Progenitor cell of endocrine pancreas (in vitro differentiated cells): ENCODE results near the gene IRGQ. TPM values are rescaled to one million over a fixed set of nuclear protein-coding genes. Genes with fewer than 3 reads are reported as not detected.

Source experiments
- DNase-seq: peaks from one replicate; pipeline ENCODE4 v3.0.0; 2021; ENCODE audit warnings: low spot score; ENCODE audit not compliant: unreplicated experiment
- H3K27ac Mint-ChIP-seq: 2 replicates; pipeline ENCODE4 v1.8.0; 2021; ENCODE audit warnings: mild to moderate bottlenecking, moderate library complexity, mixed read lengths
- H3K27me3 Mint-ChIP-seq: 2 replicates; pipeline ENCODE4 v1.8.0; 2021; ENCODE audit warnings: mixed read lengths
- H3K36me3 Mint-ChIP-seq: 2 replicates; pipeline ENCODE4 v1.8.0; 2022; ENCODE audit warnings: mixed read lengths; ENCODE audit not compliant: insufficient read depth
- H3K4me1 Mint-ChIP-seq: 2 replicates; pipeline ENCODE4 v1.8.0; 2021; ENCODE audit warnings: low read depth, mixed read lengths
- H3K4me3 Mint-ChIP-seq: 2 replicates; pipeline ENCODE4 v1.8.0; 2021; ENCODE audit warnings: low read depth, mild to moderate bottlenecking, moderate library complexity, mixed read lengths
- H3K9me3 Mint-ChIP-seq: 2 replicates; pipeline ENCODE4 v1.8.0; 2021; ENCODE audit warnings: low read depth, mixed read lengths
- total RNA-seq: library from RNA; stranded (reverse); gene quantifications from 2 replicates; pipeline ENCODE4 v1.2.1, GENCODE V29; 2021
- TF ChIP-seq, protein P1 (sequence below): fragments of 200-600 bp; sonication (generic); IDR thresholded peaks from one replicate; pipeline ENCODE4 v1.5.0; 2021; ENCODE audit warnings: antibody characterized with exemption, mild to moderate bottlenecking; ENCODE audit not compliant: unreplicated experiment

Gene IRGQ
- total RNA-seq, 1 donor from 2014 or later: 63.6 TPM

DNA sequence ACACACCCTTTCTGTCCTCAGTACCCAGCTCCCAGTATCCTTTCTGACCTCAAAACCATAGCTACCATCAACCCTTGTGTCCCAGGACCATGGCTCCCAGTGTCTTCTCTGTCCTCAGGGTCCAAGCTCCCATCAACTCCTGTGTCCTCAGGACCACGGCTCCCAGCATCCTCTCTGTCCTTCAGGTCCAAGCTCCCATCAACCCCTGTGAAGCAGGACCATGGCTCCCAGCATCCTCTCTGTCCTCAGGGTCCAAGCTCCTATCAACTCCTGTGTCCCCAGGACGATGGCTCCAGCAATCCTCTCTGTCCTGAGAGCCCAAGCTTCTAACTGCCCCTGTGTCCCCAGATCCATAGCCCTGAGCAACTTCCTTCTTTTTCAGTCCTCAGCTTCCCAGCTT is 45.4 kb upstream of the IRGQ start:
- DNase-seq: no peak
- Mint-ChIP-seq H3K27ac (peak overlapping the region; percentile 44), H3K4me3 (peak overlapping the region; percentile 74)

DNA sequence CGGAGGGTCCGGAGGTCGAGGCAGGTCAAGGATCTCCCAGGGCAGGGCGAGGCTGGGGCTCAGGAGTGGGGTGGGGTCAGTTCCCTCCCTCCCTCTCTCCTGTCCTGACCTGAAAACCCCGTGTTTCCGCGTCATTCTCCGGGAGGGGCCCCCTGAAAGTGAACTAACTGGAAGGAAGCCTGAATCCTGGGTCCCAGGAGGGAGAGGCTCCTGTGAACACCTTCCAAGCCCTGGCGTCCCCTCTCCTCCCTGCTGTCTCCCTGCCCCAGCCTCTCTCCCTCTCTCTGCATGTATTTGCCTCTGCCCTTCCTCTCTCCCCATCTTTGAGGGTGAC is 44.5 kb upstream of the IRGQ start:
- Mint-ChIP-seq H3K4me3 (peak overlapping the region; percentile 79), H3K27me3 (peaks cover 23% of the 10 kb centered on the region), H3K36me3 (peaks cover 2% of the 10 kb centered on the region), H3K4me1 (peaks cover 23% of the 10 kb centered on the region), H3K27ac (peak overlapping the region; percentile 78), H3K9me3 (no peaks in the 10 kb centered on the region)
- TF ChIP-seq, protein P1, sequence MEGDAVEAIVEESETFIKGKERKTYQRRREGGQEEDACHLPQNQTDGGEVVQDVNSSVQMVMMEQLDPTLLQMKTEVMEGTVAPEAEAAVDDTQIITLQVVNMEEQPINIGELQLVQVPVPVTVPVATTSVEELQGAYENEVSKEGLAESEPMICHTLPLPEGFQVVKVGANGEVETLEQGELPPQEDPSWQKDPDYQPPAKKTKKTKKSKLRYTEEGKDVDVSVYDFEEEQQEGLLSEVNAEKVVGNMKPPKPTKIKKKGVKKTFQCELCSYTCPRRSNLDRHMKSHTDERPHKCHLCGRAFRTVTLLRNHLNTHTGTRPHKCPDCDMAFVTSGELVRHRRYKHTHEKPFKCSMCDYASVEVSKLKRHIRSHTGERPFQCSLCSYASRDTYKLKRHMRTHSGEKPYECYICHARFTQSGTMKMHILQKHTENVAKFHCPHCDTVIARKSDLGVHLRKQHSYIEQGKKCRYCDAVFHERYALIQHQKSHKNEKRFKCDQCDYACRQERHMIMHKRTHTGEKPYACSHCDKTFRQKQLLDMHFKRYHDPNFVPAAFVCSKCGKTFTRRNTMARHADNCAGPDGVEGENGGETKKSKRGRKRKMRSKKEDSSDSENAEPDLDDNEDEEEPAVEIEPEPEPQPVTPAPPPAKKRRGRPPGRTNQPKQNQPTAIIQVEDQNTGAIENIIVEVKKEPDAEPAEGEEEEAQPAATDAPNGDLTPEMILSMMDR: no peak
- DNase-seq: no peak

More for the DNA sequence above, 45.4 kb upstream of the IRGQ start:
- TF ChIP-seq, protein P1: no peak
- H3K9me3 Mint-ChIP-seq: no peaks in the 10 kb centered on the region
- peaks cover 23% of the 10 kb centered on the region for H3K27me3 Mint-ChIP-seq
- peaks cover 2% of the 10 kb centered on the region for H3K36me3 Mint-ChIP-seq
- H3K4me1 Mint-ChIP-seq: peaks cover 19% of the 10 kb centered on the region

DNA sequence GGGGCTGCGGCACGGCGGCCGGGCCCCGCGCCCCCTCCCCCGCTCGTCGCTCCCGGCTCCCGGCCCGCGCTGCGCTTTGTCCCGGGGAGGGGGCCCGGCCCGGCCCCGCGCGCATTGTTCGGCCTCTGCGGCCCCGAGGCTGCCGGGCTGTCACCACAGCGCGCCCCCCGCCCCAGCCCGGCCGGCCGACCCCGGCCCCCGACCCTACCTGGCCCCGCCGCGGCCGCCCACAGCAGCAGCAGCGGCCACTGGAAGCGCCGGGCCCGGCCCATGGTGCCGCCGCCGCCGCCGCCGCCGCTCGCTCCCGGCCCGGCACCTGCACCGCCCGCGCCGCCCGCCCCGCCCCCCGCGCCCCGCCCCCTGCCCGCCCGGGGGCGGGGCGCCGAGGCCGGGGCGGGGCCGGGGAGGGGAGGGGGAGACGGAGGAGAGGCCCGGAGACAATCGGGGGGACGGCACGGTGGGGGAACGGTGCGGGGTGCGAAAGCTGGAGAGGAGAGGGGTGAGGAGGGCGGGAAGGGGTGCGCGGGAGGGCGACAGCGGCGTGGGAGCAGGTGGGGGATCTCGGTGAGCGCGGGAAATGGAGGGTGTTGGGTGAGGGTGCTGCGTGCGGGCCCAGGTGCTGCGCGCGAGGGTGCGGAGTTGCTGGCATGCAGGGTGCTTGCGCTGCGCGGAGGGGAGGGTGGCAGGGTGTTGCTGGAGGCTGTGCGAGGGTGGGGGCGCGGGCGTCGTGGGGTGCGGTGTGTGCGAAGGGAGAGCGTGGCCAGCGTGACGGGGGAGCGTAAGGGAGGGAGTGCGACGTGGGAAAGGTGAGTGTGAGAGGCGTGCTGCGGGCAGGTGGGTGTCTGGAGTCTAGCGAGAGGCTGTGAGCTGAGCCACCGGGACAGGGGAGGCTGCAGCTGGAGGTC is 43.8 kb upstream of the IRGQ start, which contains the start of gene CADM4:
CADM4 (minus strand) TSS at position 332 of the 905 bp plus-strand sequence; CDS start at position 272, 60 bp downstream.
- H3K9me3 Mint-ChIP-seq: no peaks in the 10 kb centered on the region
- H3K27ac Mint-ChIP-seq: peak within 1 kb of the TSS; percentile 91

DNA sequence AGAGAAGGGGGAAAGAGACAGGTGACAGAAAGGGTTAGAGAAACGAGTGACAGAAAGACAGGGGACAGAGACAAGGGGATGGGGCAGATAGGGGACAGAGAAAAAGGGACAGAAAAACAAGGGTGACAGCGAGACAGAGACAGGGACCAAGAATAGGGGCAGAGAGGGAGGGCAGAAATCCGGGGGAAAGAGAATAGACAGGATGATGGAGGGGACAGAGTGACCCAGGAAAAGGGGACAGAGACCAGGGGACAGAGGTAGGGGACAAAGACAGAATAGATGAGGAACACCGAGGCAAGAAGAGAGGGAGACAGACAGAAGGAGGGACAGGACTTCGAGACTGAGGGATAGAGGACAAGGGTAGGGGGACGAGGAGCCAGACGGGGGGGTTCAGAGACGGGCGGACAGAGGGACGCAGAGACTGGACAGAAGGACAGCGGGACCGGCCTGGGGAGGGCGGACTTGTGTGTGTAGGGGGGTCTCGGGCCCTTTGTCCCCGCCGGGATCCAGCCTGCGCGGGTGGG is 43.1 kb upstream of the IRGQ start:
- Mint-ChIP-seq H3K27me3 (peaks cover 19% of the 10 kb centered on the region), H3K9me3 (no peaks in the 10 kb centered on the region), H3K27ac (peak overlapping the region; percentile 91), H3K4me3 (peak overlapping the region; percentile 94), H3K36me3 (peaks cover 2% of the 10 kb centered on the region), H3K4me1 (peaks cover 31% of the 10 kb centered on the region)
- TF ChIP-seq, protein P1: no peak
- DNase-seq: no peak

More for the DNA sequence above, 43.8 kb upstream of the IRGQ start, which contains the start of gene CADM4:
- Mint-ChIP-seq H3K27me3 (peaks cover 23% of the 10 kb centered on the region), H3K4me3 (peak within 1 kb of the TSS; percentile 94), H3K36me3 (peaks cover 2% of the 10 kb centered on the region), H3K4me1 (peaks cover 29% of the 10 kb centered on the region)
- TF ChIP-seq, protein P1: no peak
- DNase-seq: no peak

DNA sequence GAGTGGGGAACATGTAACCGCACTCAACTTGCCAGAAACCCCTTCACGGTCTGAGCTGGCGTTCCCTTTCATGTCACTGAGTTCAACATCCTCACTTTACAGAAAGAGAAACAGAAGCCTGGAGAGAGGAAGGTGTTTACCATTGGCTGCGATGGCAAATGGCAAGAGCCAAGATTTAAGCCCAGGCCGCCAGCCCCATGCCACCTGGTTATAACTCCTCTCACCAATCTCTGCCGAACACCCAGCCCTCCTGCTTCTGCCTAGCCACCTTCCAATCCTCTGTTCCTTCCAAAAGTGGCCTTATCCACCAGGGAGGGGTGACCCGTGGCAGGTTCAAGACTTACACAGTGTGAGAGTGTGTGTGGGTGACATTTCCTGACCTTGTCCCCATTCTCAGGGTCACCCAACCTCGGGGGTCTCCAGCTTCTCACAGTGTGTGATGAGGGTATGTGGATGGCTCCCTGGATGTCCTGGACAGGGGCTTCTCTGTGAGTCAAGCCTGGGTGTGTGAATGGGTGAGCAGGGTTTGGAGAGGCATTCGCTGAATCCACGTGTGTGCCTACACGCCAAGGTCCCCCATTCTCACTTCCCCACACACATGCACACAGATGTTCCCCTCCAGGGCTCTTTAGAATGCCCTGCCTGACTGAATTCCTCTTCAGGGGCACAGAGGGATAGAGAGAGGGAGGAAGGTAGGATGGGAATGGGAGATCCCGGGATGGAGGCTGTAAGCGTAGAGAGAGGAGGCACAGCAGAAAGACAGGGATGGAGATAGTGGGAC is 42.5 kb upstream of the IRGQ start:
- peaks cover 18% of the 10 kb centered on the region for H3K27me3 Mint-ChIP-seq
- peak overlapping the region; percentile 91 for H3K27ac Mint-ChIP-seq
- DNase-seq: no peak
- H3K4me3 Mint-ChIP-seq: peak overlapping the region; percentile 94
- TF ChIP-seq, protein P1: no peak
- peaks cover 31% of the 10 kb centered on the region for H3K4me1 Mint-ChIP-seq
- H3K36me3 Mint-ChIP-seq: peaks cover 2% of the 10 kb centered on the region
- no peaks in the 10 kb centered on the region for H3K9me3 Mint-ChIP-seq
